ENCODE results near the gene DGCR6. TPM values are rescaled to one million over a fixed set of nuclear protein-coding genes. Genes with fewer than 3 reads are reported as not detected.

The DGCR6 gene
- total RNA-seq = 1.3 and 2.4 TPM in 2 replicates

GRCh38 chr22:18905540-18906409 lies at the start of gene DGCR6:
TSS of gene DGCR6 (plus strand) at chr22:18906320. CDS start at chr22:18906375, 55 bp downstream.

GRCh38 chr22:18935889-18936529 lies 29.9 kb downstream of the DGCR6 start, which contains the start of gene PRODH:
TSS of gene PRODH (minus strand) at chr22:18936293. CDS start at chr22:18936287, 6 bp downstream.

Other genes with a start within 250 kb of the DGCR6 start
- gene PRODH, start 30.0 kb downstream of the DGCR6 start, total RNA-seq = under 0.01 and 0.24 TPM in 2 replicates
- gene DGCR2, start 216.1 kb downstream of the DGCR6 start, total RNA-seq = 55.7 and 63.8 TPM in 2 replicates
- gene TSSK2, start 225.0 kb downstream of the DGCR6 start, total RNA-seq = not detected in 2 replicates
- 14.2 and 18.3 TPM in 2 replicates for gene ESS2, start 238.3 kb downstream of the DGCR6 start, total RNA-seq
- gene GSC2, start 244.0 kb downstream of the DGCR6 start, total RNA-seq = not detected in 2 replicates

Data from hair follicle dermal papilla cell (primary cell).